SK-N-SH (cell line): ENCODE measurements around the gene LDAF1.

ENCODE experiments used
- CTCF ChIP-seq: fragments of 200-600 bp; sonication (generic); IDR thresholded peaks from 2 replicates; pipeline ENCODE4 v1.6.1; 2017; ENCODE audit warnings: antibody characterized with exemption, mild to moderate bottlenecking, moderate library complexity
- ELF1 ChIP-seq: IDR thresholded peaks from 2 replicates; pipeline ENCODE4 v1.4.0; 2012
- EP300 ChIP-seq, 2 experiments: IDR thresholded peaks; 2 replicates each; pipeline versions ENCODE4 v1.4.0 to v1.6.1; 2012; ENCODE audit warnings: borderline replicate concordance in 1 of 2, low read depth in 1 of 2, low read length in 1 of 2
- NFIC ChIP-seq: IDR thresholded peaks from 2 replicates; pipeline ENCODE4 v1.4.0; 2012; ENCODE audit warnings: borderline replicate concordance
- POLR2AphosphoS5 ChIP-seq: IDR thresholded peaks from 2 replicates; pipeline ENCODE4 v1.6.1; 2012; ENCODE audit warnings: low read depth, low read length
- SIN3A ChIP-seq: IDR thresholded peaks from 2 replicates; pipeline ENCODE4 v1.6.1; 2012; ENCODE audit warnings: low read depth, mild to moderate bottlenecking, low read length, moderate library complexity, borderline replicate concordance
- SMC3 ChIP-seq: IDR thresholded peaks from 2 replicates; pipeline ENCODE4 v1.6.1; 2012; ENCODE audit warnings: low read depth, low read length, improper control_type of control experiment
- ZBTB33 ChIP-seq: IDR thresholded peaks from 2 replicates; pipeline ENCODE4 v1.4.0; 2012; ENCODE audit warnings: low read depth, borderline replicate concordance

DNA sequence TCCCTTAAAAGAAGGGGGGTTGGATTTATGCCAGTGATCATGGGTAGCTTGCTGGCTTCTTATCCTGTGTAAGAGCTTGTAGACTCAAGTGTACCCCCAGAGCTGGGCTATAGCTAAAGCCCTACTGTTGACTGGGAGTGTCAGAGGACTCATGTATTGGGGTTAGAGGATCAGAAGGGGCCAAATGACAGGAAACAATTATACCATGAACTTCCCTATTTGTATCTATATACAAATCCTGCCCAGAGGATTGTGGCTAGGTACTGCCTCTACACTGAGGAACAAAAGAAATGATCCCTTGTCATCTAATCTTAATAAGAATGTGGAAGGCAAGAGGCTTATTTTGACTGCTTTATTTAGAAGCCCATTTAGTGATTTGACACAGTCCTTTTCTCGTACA lies 38.6 kb downstream of the LDAF1 start:
- TF ChIP-seq ZBTB33 (no peak), ELF1 (no peak), CTCF (no peak), EP300 (IDR thresholded peaks at IDR 0.05; ENCODE audit: borderline replicate concordance in 1 of 2, low read depth in 1 of 2, low read length in 1 of 2) (no peak), POLR2AphosphoS5 (no peak), SMC3 (no peak), NFIC (no peak), SIN3A (no peak)
